ENCODE measurements around the gene RPL22L1. TPM values are rescaled to one million over a fixed set of nuclear protein-coding genes. Genes with fewer than 3 reads are reported as not detected.

Gene RPL22L1
- total RNA-seq, 1 donor from 2014 or later, result 107 TPM

- H3K79me2 ChIP-seq (ENCODE audit: low read depth), result no peaks in the 10 kb centered on the region
- H3K9me3 ChIP-seq (ENCODE audit: low read depth), result no peaks in the 10 kb centered on the region
- Mint-ChIP-seq H3K36me3 (no peaks in the 10 kb centered on the region), H3K9me3 (no peaks in the 10 kb centered on the region), H3K4me3 (no peak overlapping the region), H3K27me3 (ENCODE audit: insufficient read depth, low read depth) (peaks cover 3% of the 10 kb centered on the region), H3K27ac (no peak overlapping the region), H3K4me1 (no peaks in the 10 kb centered on the region)
- H3K4me2 ChIP-seq, result no peak overlapping the region
- H3K4me1 ChIP-seq, result no peaks in the 10 kb centered on the region
- TF ChIP-seq EZH2 (IDR thresholded peaks at IDR 0.05), result no peak
- H4K20me1 ChIP-seq (ENCODE audit: low read depth), result no peaks in the 10 kb centered on the region
- no peak overlapping the region for H2AFZ ChIP-seq (replicated peaks)
- no peak overlapping the region for H3K4me3 ChIP-seq
- no peak for DNase-seq (ENCODE audit: low spot score)
- H3K36me3 ChIP-seq, result no peaks in the 10 kb centered on the region
- no peak overlapping the region for H3K9ac ChIP-seq
- H3F3A ChIP-seq (ENCODE audit: low read depth), result no peaks in the 10 kb centered on the region
- H3K27ac ChIP-seq, result no peak overlapping the region
- no peaks in the 10 kb centered on the region for H3K27me3 ChIP-seq
Observed at GRCh38 chr3:170852324-170852723, 17.7 kb downstream of the RPL22L1 start.

GRCh38 chr3:170848292-170848917, 21.6 kb downstream of the RPL22L1 start:
- Mint-ChIP-seq H3K4me1 (no peaks in the 10 kb centered on the region), H3K9me3 (no peaks in the 10 kb centered on the region), H3K36me3 (no peaks in the 10 kb centered on the region), H3K27ac (no peak overlapping the region), H3K27me3 (ENCODE audit: insufficient read depth, low read depth) (peaks cover 3% of the 10 kb centered on the region), H3K4me3 (no peak overlapping the region)
- no peaks in the 10 kb centered on the region for H3K9me3 ChIP-seq (ENCODE audit: low read depth)
- TF ChIP-seq EZH2phosphoT487 (IDR thresholded peaks at IDR 0.05), result no peak
- TF ChIP-seq EZH2 (IDR thresholded peaks at IDR 0.05), result no peak
- TF ChIP-seq CTCF (IDR thresholded peaks at IDR 0.05), result peak; percentile 38
- H3K4me2 ChIP-seq, result no peak overlapping the region
- no peak overlapping the region for H3K4me3 ChIP-seq
- no peaks in the 10 kb centered on the region for H3K27me3 ChIP-seq
- H3K27ac ChIP-seq, result no peak overlapping the region
- H3K79me2 ChIP-seq (ENCODE audit: low read depth), result no peaks in the 10 kb centered on the region
- no peaks in the 10 kb centered on the region for H3K4me1 ChIP-seq
- DNase-seq (ENCODE audit: low spot score), result no peak
- H3F3A ChIP-seq (ENCODE audit: low read depth), result no peaks in the 10 kb centered on the region
- no peak overlapping the region for H3K9ac ChIP-seq
- no peaks in the 10 kb centered on the region for H3K36me3 ChIP-seq
- no peak overlapping the region for H2AFZ ChIP-seq (replicated peaks)
- no peaks in the 10 kb centered on the region for H4K20me1 ChIP-seq (ENCODE audit: low read depth)

- no peaks in the 10 kb centered on the region for H3K36me3 Mint-ChIP-seq
- Histone ChIP-seq H3K9me3 (ENCODE audit: low read depth) (no peaks in the 10 kb centered on the region), H3K4me1 (no peaks in the 10 kb centered on the region), H2AFZ (replicated peaks) (no peak overlapping the region), H4K20me1 (ENCODE audit: low read depth) (no peaks in the 10 kb centered on the region), H3K27me3 (no peaks in the 10 kb centered on the region), H3K79me2 (ENCODE audit: low read depth) (no peaks in the 10 kb centered on the region), H3K4me3 (no peak overlapping the region), H3K9ac (no peak overlapping the region), H3K4me2 (no peak overlapping the region), H3K36me3 (no peaks in the 10 kb centered on the region), H3K27ac (no peak overlapping the region), H3F3A (ENCODE audit: low read depth) (no peaks in the 10 kb centered on the region)
- H3K27me3 Mint-ChIP-seq (ENCODE audit: insufficient read depth, low read depth), result no peaks in the 10 kb centered on the region
- DNase-seq (ENCODE audit: low spot score), result no peak
- no peak for TF ChIP-seq EZH2phosphoT487 (IDR thresholded peaks at IDR 0.05)
- TF ChIP-seq EZH2 (IDR thresholded peaks at IDR 0.05), result no peak
- no peak for TF ChIP-seq CTCF (IDR thresholded peaks at IDR 0.05)
- peaks cover 4% of the 10 kb centered on the region for H3K4me1 Mint-ChIP-seq
- no peak overlapping the region for H3K4me3 Mint-ChIP-seq
- no peak overlapping the region for H3K27ac Mint-ChIP-seq
- no peaks in the 10 kb centered on the region for H3K9me3 Mint-ChIP-seq
Observed at GRCh38 chr3:170844377-170844776, 25.6 kb downstream of the RPL22L1 start.

- peaks cover 10% of the 10 kb centered on the region for H3K4me1 Mint-ChIP-seq
- no peak overlapping the region for H3K27ac ChIP-seq
- no peaks in the 10 kb centered on the region for H4K20me1 ChIP-seq (ENCODE audit: low read depth)
- H3K36me3 Mint-ChIP-seq, result no peaks in the 10 kb centered on the region
- H3K9me3 ChIP-seq (ENCODE audit: low read depth), result no peaks in the 10 kb centered on the region
- H2AFZ ChIP-seq (replicated peaks), result no peak overlapping the region
- no peaks in the 10 kb centered on the region for H3K27me3 ChIP-seq
- no peak overlapping the region for H3K9ac ChIP-seq
- no peak overlapping the region for H3K4me3 ChIP-seq
- no peaks in the 10 kb centered on the region for H3K36me3 ChIP-seq
- H3K4me1 ChIP-seq, result peaks cover 1% of the 10 kb centered on the region
- no peaks in the 10 kb centered on the region for H3F3A ChIP-seq (ENCODE audit: low read depth)
- no peak overlapping the region for H3K4me2 ChIP-seq
- TF ChIP-seq EZH2 (IDR thresholded peaks at IDR 0.05) (no peak), CTCF (IDR thresholded peaks at IDR 0.05) (no peak), EZH2phosphoT487 (IDR thresholded peaks at IDR 0.05) (no peak)
- H3K79me2 ChIP-seq (ENCODE audit: low read depth), result no peaks in the 10 kb centered on the region
- H3K27me3 Mint-ChIP-seq (ENCODE audit: insufficient read depth, low read depth), result peaks cover under 1% of the 10 kb centered on the region
- peaks cover 3% of the 10 kb centered on the region for H3K9me3 Mint-ChIP-seq
- H3K4me3 Mint-ChIP-seq, result no peak overlapping the region
- no peak for DNase-seq (ENCODE audit: low spot score)
- H3K27ac Mint-ChIP-seq, result no peak overlapping the region
Observed at GRCh38 chr3:170840291-170840859, 29.6 kb downstream of the RPL22L1 start.
